NCI-H510A treated with DMSO at 0.1 percent for 48 hours (cell line): Measurements from ENCODE around the gene CCDC70.

ENCODE experiments used
- DNase-seq: peaks from one replicate; lab custom pipeline; 2025; lab: John Stamatoyannopoulos, UW

Gene CCDC70

DNA sequence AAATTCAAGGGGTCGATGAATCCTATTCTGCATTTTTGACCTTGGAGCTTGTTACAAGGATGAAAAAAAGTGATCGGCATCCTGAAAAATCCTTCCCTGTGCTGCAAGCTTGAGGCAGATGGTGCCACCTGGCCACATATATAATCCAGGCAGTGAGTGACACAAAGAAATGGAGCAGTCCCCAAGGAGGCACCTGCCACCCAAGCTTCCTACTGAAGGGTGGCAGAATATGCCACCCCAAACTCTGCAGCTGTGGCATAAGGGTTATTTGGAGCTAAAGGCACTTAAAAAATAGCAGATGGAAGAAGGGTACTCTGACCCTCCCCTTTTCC is 32.2 kb upstream of the CCDC70 start:
- no peak for DNase-seq

DNA sequence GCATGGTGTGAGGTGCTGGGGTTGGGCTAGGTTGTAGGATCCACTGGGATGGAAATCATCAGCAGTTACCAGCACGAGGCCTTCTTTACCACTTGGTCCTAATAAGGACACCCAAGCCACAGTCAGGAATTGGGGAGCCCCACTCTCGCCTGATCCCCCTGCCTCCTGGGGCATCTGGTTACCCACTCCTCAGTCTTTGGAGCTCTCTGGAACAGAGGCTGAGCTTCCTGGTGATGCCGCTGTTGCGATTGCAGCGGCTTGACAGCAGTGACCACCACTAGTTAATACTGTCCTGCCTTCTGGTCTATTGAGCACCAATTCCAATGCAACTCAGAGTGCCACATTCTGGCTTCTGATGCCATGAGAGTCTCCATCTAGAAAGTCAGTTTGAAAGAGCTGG is 30.2 kb upstream of the CCDC70 start:
- DNase-seq = no peak

- DNase-seq = no peak
These were observed 29.2 kb upstream of the CCDC70 start for GRCh38 chr13:51832471-51833152.

DNA sequence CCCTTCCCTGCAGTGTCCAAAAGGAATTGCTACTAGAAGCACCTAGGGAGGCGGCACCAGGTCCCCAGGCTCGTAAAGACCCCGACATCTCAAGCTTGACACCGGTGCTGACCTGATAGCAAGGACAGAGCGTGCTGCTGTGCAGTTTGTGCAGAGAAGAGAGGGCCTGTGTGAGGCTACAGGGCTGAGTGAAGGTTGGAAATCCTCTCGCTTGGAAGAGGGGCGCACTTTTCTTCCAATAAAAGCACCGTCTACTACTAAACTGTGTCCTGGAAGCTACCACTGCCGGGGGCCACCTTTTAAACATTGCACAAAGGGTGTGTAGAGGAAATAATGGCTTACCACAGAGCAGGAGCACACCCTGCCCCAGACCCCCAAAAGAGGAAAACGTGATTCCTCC is 27.8 kb upstream of the CCDC70 start:
- DNase-seq = no peak

- DNase-seq = no peak
These were observed 27.1 kb upstream of the CCDC70 start for GRCh38 chr13:51834581-51835171.

DNA sequence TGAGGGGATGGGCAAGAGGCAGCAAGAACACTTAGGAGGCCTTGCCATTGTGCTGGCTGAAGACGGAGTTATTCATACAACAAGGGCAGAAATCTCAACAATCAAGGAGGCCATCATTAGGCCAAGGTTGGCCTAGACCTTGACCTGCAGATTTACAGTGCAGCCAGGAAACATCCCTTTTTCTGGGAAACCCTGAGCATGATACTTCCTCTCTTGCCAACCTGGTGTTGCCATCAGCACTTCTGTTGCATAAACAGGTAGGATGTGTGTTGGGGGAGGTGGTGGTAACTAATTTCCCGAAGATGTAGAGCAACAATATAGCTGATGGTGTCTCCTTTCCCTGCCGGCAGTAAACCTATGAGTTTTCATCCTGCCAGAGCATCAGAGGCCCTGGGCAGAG is 24.8 kb upstream of the CCDC70 start:
- no peak for DNase-seq

DNA sequence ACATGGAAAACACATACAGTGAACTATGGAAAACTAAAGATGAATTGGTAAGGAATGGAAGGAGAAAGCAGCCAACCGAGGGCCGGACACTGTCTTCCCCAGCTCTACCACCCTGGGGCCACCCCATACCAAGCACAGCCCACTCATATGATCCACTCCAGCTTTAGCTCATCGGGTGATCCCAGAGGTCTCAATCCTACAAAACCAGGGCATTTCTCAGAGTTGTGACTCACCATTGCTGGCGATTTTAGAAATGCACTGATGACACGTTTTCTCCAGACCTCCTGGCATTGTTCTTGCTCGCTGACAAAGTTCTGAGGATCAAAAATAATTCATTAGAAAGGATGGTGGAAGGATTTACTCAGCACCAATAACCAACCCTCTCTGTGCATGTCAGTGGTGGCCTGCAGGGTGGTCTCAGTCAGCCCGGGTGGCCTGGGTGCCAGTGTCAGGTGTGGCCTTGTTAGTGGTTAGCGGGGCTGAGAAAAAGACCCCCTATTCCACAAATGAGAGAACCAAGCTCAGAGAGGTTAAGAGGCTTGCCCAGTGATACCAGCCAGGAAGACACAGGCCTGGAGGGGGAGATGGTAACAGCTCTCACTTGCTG is 23.4 kb upstream of the CCDC70 start:
- no peak for DNase-seq

DNA sequence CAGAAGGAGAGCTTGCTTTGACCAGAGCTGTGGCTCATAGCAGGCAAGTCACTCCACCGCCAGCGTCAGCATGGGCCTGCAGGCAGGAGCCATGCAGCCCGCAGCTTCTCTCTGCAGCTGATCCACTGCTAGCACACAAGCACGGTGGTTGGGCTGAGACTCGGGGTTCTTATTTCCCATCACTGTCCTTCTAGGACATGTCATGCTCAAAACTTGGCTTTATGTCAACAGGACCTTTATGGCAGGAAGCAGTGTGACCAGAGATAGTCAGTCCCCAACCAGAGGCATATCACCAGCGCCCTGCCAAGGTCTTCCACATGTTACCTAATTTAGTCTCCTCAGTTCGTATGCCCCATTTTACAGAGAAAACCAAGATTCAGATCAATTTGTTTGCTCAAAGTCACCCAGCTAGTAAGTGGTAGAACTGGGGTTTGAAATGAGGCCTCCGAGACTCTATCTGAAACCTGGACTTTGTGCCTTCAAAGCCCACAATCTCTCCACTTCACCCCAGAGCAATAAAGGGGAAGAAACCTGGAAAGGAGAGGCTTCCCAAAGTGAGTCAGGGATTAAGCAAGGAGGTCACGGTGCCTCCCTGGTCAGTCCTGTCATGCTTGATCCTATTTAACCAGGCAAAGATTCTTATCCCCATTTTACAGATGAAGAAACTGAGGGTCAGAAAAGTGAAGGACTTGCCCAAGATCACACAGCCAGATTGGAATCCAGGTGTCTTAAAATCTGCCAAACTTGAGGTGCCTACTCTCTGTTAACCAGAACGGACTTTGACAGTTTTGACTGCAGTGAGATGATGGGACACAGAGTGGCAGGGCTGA is 21.8 kb upstream of the CCDC70 start:
- no peak for DNase-seq

GRCh38 chr13:51840917-51841316 is 20.9 kb upstream of the CCDC70 start:
- no peak for DNase-seq

- DNase-seq = no peak
These were observed 20.0 kb upstream of the CCDC70 start for GRCh38 chr13:51841732-51842131.

- no peak for DNase-seq
These were observed 18.2 kb upstream of the CCDC70 start for GRCh38 chr13:51843529-51843928.

DNA sequence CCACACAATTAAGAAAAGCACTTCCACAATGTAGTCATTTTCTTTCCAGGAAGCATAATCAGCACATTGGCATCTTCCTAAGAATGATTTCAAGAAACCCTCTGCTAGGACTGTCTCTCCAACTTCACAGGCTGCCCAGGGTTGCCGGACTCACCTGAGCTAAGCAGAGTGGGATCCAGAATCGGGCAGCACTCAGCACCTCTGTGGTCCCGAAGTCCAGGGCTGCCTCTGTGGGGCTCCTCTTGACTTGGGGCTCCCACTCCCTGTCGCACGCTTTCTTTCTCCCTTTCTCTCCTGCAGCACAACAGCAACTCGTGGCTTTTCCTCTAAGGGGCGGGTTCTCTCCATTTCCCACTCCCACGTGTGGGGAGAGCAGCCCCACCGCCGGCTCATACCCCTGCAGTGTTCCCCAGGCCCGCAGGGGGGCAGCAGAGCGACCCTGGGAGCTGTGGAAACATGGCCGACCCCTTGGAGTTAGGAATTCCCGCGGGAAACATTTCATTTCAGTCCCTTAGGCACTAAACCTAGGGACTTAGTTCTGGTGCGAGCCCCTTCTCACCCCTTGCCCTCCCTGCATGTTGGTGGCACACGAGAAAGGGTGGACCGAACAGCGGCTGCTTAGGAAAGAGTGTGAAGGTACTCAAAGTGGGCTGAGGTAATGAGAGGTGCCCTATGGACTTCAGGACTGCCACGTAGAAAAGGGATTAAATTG is 16.8 kb upstream of the CCDC70 start, which contains the start of gene TMEM272:
TSS of gene TMEM272 (minus strand) at position 316 of the 712 bp plus-strand sequence. CDS start 6,647 bp downstream, outside the sequence.
- no peak for DNase-seq

GRCh38 chr13:51845574-51846318 is 16.0 kb upstream of the CCDC70 start:
- DNase-seq = no peak

DNA sequence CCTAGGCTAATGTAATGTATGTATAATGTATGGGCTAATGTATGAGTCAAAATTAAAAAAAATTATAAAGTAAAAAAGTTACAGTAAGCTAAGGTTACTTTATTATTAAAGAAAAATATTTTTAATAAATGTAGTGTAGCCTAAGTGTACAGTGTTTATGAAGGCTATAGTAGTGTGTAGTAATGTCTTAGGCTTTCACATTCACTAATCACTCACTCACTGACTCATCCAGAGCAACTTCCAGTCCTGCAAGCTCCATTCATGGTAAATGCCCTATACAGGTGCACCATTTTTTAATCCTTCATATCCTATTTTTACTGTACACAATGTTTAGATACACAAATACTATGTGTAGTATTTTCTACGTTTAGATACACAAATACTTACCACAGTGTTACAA is 15.0 kb upstream of the CCDC70 start:
- no peak for DNase-seq

GRCh38 chr13:51848674-51849073 is 13.1 kb upstream of the CCDC70 start:
- DNase-seq = no peak

- no peak for DNase-seq
These were observed 12.3 kb upstream of the CCDC70 start for GRCh38 chr13:51849145-51850101.

GRCh38 chr13:51856027-51856736 is 5.6 kb upstream of the CCDC70 start:
- DNase-seq = no peak

GRCh38 chr13:51856998-51857397 is 4.8 kb upstream of the CCDC70 start:
- DNase-seq = no peak

GRCh38 chr13:51858433-51859247 is 3.1 kb upstream of the CCDC70 start:
- no peak for DNase-seq
